Gastroesophageal sphincter (tissue), 4 donors: ENCODE measurements around the gene PCIF1. TPM values are rescaled to one million over a fixed set of nuclear protein-coding genes. Genes with fewer than 3 reads are reported as not detected.

ENCODE experiments used
- ATAC-seq: fragments of 150-250 bp; one replicate; pipeline ENCODE4 v1.9.1; 2016; ENCODE audit warnings: mild to moderate bottlenecking, moderate library complexity
- H3K27ac ChIP-seq, 4 donors: fragments of 200-600 bp; sonication (generic) in 3 of 4; 1 replicate in 3 of 4; 2 replicates in 1 of 4; pipeline ENCODE4 v1.5.1; 2016 to 2019
- H3K27me3 ChIP-seq: fragments of 200-600 bp; sonication (generic); one replicate; pipeline ENCODE4 v1.5.1; 2019
- H3K36me3 ChIP-seq, 2 donors: fragments of 200-600 bp; sonication (generic); one replicate each; pipeline ENCODE4 v1.5.1; 2019; ENCODE audit warnings: control low read depth in 1 of 2
- H3K4me1 ChIP-seq, 3 donors: fragments of 200-600 bp; sonication (generic); 1 replicate in 2 of 3; 2 replicates in 1 of 3; pipeline ENCODE4 v1.5.1; 2016 to 2019; ENCODE audit warnings: control low read depth in 2 of 3
- H3K4me3 ChIP-seq, 2 donors: fragments of 200-600 bp; sonication (generic); one replicate each; pipeline ENCODE4 v1.5.1; 2019; ENCODE audit warnings: mild to moderate bottlenecking in 1 of 2, moderate library complexity in 1 of 2
- H3K9me3 ChIP-seq, 3 donors: fragments of 200-600 bp; sonication (generic); one replicate each; pipeline ENCODE4 v1.5.1; 2017 to 2019; ENCODE audit warnings: control low read depth in 2 of 3
- EP300 ChIP-seq: sonication (generic); formaldehyde crosslinking; IDR thresholded peaks from one replicate; pipeline ENCODE4 v1.6.1; 2017; ENCODE audit warnings: antibody characterized with exemption, mild to moderate bottlenecking
- POLR2A ChIP-seq, 2 donors: fragments of 450-650 bp; IDR thresholded peaks; one replicate each; pipeline ENCODE4 v1.6.1; 2017; ENCODE audit warnings: antibody characterized with exemption in 2 of 2, mild to moderate bottlenecking in 2 of 2, moderate library complexity in 1 of 2
- POLR2AphosphoS5 ChIP-seq: sonication (generic); formaldehyde crosslinking; IDR thresholded peaks from one replicate; pipeline ENCODE4 v1.6.1; 2017; ENCODE audit warnings: antibody characterized with exemption
- WGBS, 2 donors: methylation state at CpG; one replicate each; pipeline ENCODE4 v1.1.5; 2018; ENCODE audit warnings: low coverage in 1 of 2; 5-methylcytosine and 5-hydroxymethylcytosine counted together
- total RNA-seq, 4 donors: library from RNA; depleted of rRNA; stranded (reverse); fragments of >200 nt; gene quantifications; one replicate each; pipeline ENCODE4 v1.1.0, GENCODE V29; 2016
- TF ChIP-seq, protein P1 (sequence below), 4 experiments: fragments of 200-600 bp in 2 of 4; fragments of 450-650 bp in 2 of 4; sonication (generic) in 1 of 4; IDR thresholded peaks; one replicate each; pipeline ENCODE4 v1.5.1; 2017 to 2019; ENCODE audit warnings: antibody characterized with exemption in 4 of 4, mild to moderate bottlenecking in 2 of 4, moderate library complexity in 2 of 4

The PCIF1 gene
- total RNA-seq, 4 donors from 2014 or later: 21.5 to 45.3 (median 39.2) TPM

DNA sequence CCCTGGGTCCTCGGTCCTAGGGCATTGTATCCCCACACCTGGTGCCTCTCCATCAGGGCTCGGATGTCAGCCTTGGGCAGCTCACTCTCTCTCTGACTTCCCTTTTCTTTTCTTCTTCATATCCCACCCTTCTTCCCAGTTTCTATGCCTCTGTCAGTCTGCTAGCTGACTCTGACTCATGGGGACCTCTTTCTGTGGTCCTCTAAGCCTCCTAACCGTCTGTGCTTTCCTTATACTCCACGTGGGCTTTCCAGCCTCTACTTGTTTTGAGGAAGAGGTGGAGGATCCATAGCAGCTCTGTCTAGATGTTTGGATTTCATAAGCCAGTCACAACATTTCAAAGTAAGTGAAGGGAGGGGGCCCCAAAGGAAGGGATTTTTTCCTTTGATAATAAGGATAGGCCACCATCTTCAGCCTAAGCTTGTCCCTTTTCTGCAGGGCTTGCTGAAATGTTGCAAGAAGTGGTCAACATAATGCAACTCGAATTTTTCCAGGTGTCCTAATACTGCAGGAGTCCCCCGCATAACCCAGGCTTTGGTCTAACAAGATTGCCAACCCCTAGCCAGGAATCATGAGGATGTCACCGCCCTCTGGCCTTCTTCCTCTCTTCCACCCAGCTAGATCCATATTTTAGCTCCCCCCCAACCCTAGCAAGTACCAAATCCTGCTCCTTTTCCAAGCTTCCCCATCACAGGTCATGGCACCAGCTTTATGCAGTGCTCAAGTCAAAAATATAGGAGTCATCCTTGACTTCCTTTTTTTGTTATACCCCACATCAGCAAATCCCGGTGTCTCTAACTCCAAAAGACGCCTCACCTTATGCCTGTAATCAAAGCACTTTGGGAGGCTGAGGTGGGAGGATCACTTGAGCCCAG, 13.8 kb upstream of the PCIF1 start:
- no peaks in the 10 kb centered on the region for H3K9me3 ChIP-seq
- ATAC-seq: no peak
- H3K4me3 ChIP-seq: no peak overlapping the region
- H3K36me3 ChIP-seq: no peaks in the 10 kb centered on the region
- peaks cover 0 to 52% (median 34%) of the 10 kb centered on the region in 3 donors for H3K4me1 ChIP-seq
- no peak for TF ChIP-seq EP300
- TF ChIP-seq POLR2A (IDR thresholded peaks at IDR 0.05): no peak
- TF ChIP-seq, protein P1, sequence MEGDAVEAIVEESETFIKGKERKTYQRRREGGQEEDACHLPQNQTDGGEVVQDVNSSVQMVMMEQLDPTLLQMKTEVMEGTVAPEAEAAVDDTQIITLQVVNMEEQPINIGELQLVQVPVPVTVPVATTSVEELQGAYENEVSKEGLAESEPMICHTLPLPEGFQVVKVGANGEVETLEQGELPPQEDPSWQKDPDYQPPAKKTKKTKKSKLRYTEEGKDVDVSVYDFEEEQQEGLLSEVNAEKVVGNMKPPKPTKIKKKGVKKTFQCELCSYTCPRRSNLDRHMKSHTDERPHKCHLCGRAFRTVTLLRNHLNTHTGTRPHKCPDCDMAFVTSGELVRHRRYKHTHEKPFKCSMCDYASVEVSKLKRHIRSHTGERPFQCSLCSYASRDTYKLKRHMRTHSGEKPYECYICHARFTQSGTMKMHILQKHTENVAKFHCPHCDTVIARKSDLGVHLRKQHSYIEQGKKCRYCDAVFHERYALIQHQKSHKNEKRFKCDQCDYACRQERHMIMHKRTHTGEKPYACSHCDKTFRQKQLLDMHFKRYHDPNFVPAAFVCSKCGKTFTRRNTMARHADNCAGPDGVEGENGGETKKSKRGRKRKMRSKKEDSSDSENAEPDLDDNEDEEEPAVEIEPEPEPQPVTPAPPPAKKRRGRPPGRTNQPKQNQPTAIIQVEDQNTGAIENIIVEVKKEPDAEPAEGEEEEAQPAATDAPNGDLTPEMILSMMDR (IDR thresholded peaks at IDR 0.05): no peak
- no peaks in the 10 kb centered on the region for H3K27me3 ChIP-seq
- 66 to 87% methylated on average over 4 to 6 of the region's 9 CpGs for WGBS, 2 donors
- peak overlapping the region in 3 of 4 donors; percentile 66 to 77 (median 70) for H3K27ac ChIP-seq

DNA sequence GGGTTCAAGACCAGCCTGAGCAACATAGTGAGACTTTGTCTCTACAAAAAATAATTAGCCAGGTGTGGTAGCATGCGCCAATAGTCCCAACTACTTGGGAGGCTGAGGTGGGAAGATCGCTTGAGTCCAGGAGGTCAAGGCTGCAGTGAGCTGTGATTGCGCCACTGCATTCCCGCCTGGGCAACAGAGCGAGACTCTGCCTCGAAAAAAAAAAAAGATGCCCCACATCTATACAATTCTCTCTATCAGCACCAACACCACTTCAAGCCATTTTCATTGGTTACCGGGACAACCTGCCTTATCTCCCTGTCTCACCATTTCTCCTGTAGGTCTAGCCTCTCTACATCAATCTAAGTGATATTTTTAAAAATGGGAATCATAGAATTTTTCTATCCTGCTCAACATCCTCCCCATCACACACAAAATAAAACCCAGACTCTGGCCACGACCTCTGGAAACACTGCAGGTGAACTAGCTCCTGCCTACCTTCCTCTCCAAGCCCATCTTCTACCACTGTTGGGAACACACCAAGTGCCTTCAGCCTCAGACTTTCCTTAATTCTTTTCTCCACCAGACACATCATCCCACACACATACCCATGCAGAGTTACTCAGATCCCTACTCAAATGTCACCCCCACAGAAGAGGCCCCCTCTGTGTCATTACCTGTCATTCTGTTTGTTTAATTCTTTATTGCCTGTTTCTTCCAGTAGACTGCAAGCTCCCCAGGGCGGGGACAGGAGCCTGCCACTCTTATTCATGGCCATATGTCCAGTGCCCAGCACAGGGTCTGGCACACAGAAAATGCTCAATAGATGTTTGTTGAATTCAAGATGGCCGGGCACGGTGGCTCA, 12.9 kb upstream of the PCIF1 start:
- ATAC-seq: no peak
- WGBS, 2 donors: 77 to 89% methylated on average over 8 to 9 of the region's 11 CpGs
- peaks cover 0 to 52% (median 34%) of the 10 kb centered on the region in 3 donors for H3K4me1 ChIP-seq
- H3K27me3 ChIP-seq: no peaks in the 10 kb centered on the region
- no peaks in the 10 kb centered on the region for H3K36me3 ChIP-seq
- TF ChIP-seq, protein P1 (IDR thresholded peaks at IDR 0.05): no peak
- TF ChIP-seq POLR2A (IDR thresholded peaks at IDR 0.05) (no peak), EP300 (no peak), POLR2AphosphoS5 (no peak)
- no peak overlapping the region for H3K27ac ChIP-seq
- no peaks in the 10 kb centered on the region for H3K9me3 ChIP-seq
- H3K4me3 ChIP-seq: no peak overlapping the region

- WGBS, 2 donors: 17 to 44% methylated on average over 1 to 8 of the region's 21 CpGs
- no peaks in the 10 kb centered on the region for H3K36me3 ChIP-seq
- H3K4me1 ChIP-seq: peaks cover 0 to 30% (median 22%) of the 10 kb centered on the region in 3 donors
- H3K27ac ChIP-seq: peak overlapping the region in 3 of 4 donors; percentile 61 to 71 (median 66)
- TF ChIP-seq POLR2A (IDR thresholded peaks at IDR 0.05) (no peak), POLR2AphosphoS5 (no peak), EP300 (no peak)
- TF ChIP-seq, protein P1 (IDR thresholded peaks at IDR 0.05): no peak
- peak; percentile 72 for ATAC-seq
- no peaks in the 10 kb centered on the region for H3K9me3 ChIP-seq
- H3K27me3 ChIP-seq: no peaks in the 10 kb centered on the region
- H3K4me3 ChIP-seq: no peak overlapping the region
Observed at GRCh38 chr20:45924391-45925261, 9.9 kb upstream of the PCIF1 start.

DNA sequence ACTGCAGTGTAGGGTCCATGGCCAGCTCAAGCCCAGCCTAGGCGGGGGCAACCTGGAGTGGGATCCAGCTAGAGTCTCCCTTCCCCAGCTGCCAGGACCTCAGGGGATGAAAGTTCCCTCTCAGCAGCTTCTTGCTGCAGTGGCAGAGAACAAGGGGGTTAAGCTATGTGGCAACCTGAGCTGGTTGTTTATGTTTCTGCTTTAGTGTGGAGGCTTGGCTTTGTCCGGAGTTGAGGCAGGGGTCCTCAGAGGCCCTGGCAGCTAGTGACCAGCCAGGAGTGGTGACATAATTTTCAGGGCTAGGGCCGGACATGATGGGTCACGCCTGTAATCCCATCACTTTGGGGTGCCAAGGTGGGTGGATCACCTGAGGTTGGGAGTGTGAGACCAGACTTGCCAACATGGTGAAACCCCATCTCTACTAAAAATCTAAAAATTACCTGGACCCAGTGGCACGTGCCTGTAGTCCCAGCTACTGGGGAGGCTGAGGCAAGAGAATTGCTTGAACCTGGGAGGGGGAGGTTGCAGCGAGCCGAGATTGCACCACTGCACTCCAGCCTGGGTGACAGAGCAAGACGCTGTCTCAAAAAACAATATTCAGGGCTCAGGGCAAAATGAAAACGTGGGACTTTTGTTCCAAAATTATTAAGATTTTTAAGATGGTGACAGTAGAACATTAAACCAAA, 8.5 kb upstream of the PCIF1 start:
- no peak for ATAC-seq
- H3K4me1 ChIP-seq: peaks cover 0 to 18% (median 17%) of the 10 kb centered on the region in 3 donors
- no peaks in the 10 kb centered on the region for H3K36me3 ChIP-seq
- no peak overlapping the region for H3K4me3 ChIP-seq
- peak overlapping the region in 1 of 4 donors; percentile 66 for H3K27ac ChIP-seq
- TF ChIP-seq EP300 (no peak), POLR2AphosphoS5 (no peak), POLR2A (IDR thresholded peaks at IDR 0.05) (no peak)
- TF ChIP-seq, protein P1 (IDR thresholded peaks at IDR 0.05): no peak
- H3K9me3 ChIP-seq: no peaks in the 10 kb centered on the region
- 44 to 69% methylated on average over 5 to 8 of the region's 9 CpGs for WGBS, 2 donors
- H3K27me3 ChIP-seq: no peaks in the 10 kb centered on the region
